Sigmoid colon (tissue), 4 donors: ENCODE data around the gene ACOD1.

Source experiments
- POLR2A ChIP-seq, 2 donors: fragments of 450-650 bp; IDR thresholded peaks; one replicate each; pipeline ENCODE4 v1.6.1; 2016; ENCODE audit warnings: antibody characterized with exemption in 2 of 2, mild to moderate bottlenecking in 2 of 2, moderate library complexity in 2 of 2
- POLR2AphosphoS5 ChIP-seq, 4 donors: sonication (generic); formaldehyde crosslinking; IDR thresholded peaks; one replicate each; pipeline ENCODE4 v1.6.1; 2017; ENCODE audit warnings: antibody characterized with exemption in 4 of 4
- TF ChIP-seq, protein P1 (sequence below), 4 experiments: fragments of 450-650 bp in 3 of 4; fragments of 200-600 bp in 1 of 4; IDR thresholded peaks; one replicate each; pipeline ENCODE4 v1.5.1; 2016 to 2019; ENCODE audit warnings: antibody characterized with exemption in 4 of 4, mild to moderate bottlenecking in 3 of 4, moderate library complexity in 2 of 4

GRCh38 chr13:76976490-76976889, 28.2 kb downstream of the ACOD1 start:
- TF ChIP-seq, protein P1, sequence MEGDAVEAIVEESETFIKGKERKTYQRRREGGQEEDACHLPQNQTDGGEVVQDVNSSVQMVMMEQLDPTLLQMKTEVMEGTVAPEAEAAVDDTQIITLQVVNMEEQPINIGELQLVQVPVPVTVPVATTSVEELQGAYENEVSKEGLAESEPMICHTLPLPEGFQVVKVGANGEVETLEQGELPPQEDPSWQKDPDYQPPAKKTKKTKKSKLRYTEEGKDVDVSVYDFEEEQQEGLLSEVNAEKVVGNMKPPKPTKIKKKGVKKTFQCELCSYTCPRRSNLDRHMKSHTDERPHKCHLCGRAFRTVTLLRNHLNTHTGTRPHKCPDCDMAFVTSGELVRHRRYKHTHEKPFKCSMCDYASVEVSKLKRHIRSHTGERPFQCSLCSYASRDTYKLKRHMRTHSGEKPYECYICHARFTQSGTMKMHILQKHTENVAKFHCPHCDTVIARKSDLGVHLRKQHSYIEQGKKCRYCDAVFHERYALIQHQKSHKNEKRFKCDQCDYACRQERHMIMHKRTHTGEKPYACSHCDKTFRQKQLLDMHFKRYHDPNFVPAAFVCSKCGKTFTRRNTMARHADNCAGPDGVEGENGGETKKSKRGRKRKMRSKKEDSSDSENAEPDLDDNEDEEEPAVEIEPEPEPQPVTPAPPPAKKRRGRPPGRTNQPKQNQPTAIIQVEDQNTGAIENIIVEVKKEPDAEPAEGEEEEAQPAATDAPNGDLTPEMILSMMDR (IDR thresholded peaks at IDR 0.05): no peak
- TF ChIP-seq POLR2AphosphoS5 (IDR thresholded peaks at IDR 0.05) (no peak), POLR2A (IDR thresholded peaks at IDR 0.05) (no peak)
